Right forelimb (tissue), 1 donor: Measurements from ENCODE around the gene FGD4.

Experiments used
- DNase-seq: peaks from one replicate; pipeline ENCODE4 v3.0.0-alpha.2; 2018

Gene FGD4

DNA sequence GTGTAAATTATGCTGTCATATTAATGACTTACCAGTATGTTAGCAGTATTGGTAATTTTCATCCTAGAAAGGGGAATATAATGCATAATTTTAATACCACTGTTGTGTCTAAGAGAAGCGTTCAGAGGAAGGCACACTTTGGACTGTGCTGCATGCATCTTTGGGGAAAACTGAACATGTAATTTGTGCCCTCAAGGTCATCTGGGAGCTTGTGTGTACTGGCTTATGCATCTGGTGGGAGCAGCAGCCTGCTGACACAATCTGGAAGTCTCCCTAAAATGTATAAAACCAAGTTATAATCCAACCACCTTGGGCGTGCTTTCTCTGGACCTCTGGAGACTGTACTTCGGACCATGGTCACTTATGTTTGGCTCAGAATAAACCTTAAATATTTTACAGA is 14.1 kb downstream of the FGD4 start:
- DNase-seq, result no peak

DNA sequence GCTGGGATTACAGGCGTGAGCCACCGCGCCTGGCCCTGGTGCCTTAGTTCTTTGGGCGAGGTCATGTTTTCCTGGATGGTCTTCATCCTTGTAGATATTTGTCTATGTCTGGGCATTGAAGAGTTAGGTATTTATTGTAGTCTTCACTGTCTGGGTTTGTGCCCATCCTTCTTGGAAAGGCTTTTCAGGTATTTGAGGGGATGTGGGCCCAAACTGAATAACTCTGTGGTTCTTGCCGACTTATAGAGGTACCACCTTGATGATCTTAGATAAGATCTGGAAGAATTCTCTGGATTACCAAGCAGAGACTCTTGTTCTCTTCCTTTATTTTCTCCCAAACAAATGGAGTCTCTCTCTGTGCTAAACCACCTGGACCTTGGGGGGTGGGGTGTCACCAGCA is 18.9 kb downstream of the FGD4 start:
- no peak for DNase-seq

DNA sequence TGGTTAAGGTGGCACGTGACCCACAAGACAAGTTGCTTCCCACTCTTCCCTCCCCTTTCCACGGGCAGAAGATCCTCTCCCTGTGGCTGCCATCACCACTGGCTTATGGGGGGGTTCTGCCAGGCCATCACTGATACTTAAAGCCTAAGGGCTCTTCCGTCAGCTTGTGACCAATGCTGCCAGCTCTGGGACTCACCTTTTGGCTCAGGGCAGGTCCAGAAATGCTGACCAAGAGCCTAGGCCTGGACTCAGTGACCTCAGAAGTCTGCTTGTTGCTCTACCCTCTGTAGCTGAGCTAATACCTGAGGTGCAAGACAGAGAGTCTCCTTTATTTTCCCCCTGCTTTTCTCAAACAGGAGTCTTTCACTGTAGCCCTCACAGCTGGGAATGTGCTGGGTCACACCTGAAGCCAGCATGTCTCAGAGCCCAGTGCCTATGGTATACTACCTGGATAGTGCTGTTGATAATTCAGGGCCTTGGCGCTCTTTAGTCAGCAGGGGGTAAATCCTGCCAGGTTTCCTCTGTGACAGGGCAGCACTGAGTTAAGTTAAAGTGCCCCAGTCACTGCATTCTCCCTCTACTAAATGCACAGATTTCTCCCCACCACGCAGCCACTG is 19.7 kb downstream of the FGD4 start:
- no peak for DNase-seq

DNA sequence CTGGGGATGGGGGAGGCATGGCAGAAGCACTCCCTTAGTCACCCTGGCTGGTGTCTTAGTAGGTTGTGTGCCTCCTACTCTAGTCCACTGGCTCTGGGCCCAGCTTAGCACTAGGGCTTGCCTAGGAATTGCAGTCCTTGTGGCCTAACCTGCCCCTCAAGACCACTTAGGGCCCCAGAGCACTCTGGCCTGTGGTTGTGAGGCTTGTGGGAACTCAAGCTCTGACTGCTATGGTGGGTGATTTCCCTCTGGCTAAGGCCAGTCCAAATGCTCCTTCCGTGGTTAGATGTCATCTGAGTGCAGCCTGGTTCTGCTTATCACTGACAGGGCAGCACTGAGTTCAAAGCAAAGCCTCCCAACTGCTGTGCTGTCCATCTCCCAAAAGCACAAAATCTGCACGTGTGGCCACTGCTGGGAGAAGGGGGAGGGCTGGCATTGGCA is 20.2 kb downstream of the FGD4 start:
- DNase-seq, result no peak

DNA sequence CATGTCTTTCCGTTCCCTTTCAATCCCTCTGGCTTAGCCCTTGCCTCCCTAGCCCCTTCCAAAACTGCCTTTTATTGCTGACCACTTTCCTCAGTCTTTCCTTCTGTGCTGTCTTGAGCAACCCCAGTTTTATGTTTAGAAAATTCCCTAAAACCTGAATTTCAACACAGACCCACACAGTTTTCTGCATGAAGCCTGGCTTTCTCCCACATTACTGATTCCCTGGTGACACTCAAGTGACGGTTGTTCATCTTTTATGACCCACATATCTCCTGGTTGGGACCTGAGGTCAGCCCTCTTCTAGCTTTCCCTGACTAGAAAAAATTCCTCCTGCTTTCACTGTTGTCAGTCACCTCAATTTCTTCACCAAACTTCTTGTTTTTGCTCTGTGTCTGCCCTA is 21.0 kb downstream of the FGD4 start:
- DNase-seq, result no peak

DNA sequence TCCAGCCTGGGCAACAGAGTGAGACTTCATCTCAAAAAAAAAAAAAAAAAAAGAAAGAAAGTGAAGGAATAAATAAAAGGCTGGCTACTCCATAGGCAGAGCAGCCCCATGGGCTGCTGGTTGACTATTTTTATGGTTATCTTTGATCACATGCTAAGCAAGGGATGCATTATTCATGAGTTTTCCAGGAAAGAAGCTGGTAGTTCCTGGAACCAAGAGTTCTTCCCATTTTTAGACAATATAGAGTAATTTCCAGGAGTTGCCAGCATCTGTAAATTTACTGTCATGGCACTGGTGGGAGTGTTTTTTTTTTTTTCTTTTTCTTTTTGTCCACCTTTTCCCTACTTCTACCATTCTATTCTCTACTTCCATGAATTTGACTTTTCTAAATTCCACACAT is 24.2 kb downstream of the FGD4 start:
- DNase-seq, result no peak

DNA sequence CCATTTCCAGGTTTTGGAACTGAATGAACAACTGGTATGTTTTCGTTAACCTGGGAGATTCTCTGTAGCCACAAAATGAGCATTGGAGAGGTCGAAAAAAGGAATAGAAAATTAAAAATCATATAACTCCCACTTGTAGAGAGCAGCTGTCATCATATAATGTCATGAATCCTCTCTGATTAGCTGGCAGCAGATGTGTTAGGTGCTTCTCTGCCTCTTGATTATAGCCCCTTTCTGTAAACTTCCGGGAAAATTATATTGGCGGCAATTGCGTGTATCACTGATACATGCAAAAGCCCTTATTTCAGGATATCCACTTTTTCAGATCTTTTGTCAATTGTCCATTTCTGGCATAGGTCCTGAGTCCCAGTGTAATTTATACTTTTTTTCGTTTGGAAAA is 31.7 kb downstream of the FGD4 start:
- DNase-seq, result no peak

DNA sequence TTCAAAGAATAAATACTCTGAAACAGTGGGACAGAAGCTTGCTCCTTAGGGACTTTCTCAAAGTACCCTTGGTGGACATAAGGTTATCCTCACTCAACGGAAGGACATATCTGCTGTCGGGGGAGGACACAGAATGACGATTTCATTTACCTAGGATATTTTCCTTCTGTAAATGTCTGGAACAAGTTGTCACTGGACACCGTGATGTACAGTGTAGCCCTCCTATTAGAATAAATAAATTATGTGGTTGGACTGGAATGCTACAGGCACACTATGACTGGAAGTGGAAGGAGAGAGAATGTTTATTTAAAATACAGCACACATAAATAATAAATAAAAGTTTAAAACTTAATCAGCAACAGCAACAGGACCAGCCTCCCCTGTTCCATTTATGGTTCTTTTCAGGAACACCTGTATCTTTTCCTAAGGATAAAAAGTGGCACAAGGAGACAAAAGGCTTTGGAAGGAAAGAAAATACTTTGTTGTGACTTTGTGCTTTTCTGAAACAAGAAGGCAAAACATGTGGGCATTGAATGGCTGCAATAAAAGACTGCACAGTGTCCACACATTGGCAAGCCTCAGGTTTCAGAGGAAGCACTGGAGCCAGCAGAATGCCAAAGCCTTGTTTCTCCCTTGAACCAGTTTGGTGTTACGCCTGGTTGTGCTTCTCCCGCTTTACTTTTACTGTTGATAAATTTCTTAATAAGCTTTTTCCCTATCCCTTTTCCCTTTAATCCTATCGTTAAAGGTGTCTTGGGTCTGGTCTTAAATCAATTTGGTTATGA is 36.8 kb downstream of the FGD4 start:
- no peak for DNase-seq

DNA sequence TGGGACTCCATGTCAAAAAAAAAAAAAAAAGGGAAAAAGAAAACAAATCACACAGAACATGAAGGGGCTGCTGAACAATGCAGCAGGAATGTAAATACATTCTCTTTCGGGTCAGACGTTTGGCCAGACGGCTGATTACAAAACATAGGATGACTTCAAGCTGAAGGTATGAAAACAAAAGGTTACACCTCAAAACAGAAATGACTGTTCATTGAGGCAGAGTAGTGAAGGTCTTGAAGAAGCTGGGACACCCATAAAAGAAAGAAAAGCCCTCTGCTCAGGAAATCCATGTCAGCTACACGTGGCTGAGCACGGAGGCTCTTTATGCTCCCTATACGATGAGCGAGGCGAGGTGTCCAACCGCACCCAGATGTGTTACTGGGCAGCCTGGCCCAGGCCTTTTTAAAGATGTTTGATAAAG is 37.7 kb downstream of the FGD4 start:
- no peak for DNase-seq

DNA sequence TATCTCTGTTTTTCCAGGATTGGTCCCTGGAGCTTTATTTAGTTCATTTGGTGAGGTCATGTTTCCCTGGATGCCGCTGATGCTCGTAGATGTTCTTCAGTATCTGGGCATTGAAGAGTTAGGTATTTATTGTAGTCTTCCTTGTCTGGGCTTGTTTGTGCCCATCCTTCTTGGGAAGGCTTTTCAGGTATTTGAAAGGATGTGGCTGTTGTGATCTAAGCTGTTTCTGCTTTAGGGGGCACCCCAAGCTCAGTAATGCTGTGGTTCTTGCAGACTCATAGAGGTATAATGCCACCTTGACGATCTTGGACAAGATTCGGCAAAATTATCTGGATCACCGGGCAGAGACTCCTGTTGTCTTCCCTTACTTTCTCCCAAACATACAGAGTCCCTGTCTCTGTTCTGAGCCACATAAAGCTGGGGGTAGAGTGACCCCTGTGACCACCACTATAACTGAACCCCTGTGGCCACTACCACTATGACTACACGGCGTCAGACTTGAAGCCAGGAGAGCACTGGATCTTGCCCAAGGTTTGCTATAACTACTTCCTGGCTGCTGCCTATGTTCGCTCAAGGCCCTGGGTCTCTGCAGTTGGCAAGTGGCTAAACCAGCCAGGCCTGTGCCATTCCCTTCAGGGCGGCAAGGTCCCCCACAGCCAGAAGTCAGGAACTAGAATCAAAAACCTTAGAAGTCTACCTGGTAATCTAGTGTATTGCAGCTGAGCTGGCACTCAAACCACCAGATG is 40.9 kb downstream of the FGD4 start:
- no peak for DNase-seq

DNA sequence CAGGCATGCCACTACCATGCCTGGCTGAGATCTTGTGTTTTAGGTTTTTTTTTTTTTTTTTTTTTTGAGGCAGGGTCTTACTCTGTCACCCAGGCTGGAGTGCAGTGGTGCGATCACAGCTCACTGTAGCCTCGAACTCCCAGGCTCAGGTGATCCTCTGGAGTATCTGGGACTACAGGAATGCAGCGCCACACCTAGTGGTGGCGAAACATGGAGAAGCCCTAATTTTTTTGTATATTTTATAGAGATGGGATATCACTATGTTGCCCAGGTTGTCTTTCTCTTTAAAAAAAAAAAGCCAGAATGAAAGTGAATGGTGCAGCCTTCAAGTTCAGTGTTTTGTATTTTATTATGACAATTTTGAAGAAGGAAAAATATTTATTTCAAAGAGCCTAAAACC is 44.1 kb downstream of the FGD4 start:
- DNase-seq, result no peak

DNA sequence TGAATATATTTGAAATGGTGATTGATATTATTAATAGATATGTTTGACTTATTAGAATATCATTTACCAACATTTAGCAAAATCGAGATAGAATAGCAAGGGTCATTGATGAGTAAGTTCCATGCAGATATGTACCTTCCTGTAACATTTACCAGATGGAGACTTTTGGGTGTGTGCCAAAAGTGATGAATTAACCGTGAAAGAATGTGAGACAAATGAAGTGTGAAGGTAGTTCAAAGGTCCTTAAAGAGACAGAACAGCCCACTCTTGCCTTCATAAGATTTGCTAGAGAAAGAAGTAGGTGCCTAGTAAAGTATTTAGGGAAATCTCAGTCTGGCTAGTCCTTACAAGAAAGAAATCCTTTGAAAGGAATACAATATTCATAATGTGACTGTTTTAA is 45.5 kb downstream of the FGD4 start:
- no peak for DNase-seq

DNA sequence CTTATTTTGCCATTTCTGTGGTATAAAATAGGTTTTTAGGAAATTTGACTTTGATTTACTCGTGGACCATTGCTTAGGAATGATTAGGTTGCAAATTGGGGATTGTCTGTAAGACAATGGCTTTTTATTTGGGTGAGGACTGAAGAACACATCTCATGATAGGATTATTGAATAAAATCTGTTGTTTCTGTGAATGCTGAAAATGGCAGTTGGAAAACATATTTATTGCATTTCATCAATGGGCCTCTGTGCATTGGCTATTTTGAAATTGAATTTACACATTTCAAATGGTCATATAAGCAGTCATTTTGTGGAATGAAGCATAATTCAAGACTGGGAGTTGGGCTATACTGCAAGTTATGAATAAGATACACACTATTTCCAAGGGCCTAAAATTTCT is 46.0 kb downstream of the FGD4 start:
- DNase-seq, result no peak

DNA sequence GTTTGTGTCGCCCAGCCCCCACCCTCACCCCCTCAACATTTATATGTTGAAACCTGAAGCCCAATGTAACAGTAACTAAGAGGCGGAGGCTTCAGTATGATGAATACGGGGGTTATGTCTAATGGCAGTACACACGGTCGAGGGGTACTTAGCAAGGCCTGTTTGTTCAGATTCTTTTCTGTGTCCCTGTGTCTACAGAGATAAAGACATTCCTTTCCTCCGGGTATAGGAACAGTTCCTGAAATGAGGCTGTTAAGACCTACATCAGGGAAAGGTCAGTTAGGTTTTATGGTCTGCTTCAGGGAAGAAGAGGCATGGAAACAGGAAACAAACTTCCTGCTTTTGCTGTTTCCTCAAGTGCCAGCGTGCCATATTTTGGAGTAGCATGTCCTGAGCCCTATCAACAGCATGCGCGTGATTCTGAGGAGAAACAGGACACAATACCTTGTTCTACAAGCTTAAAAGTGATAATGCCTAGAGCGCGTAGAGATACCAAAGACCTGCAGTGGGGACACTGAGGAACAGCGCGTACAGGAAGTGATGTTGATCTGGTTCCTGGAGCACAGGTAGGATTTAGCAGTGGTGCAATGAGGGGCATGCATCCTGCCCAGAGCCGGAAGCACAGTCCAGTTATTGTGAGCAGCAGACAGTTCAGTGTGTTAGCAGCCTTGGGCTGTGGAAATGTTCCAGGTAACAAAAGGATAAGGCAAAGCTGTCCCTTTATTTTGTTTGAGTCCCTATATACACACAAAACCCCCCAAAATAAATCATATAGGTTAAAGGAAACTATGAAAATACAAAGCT is 47.2 kb downstream of the FGD4 start:
- no peak for DNase-seq

DNA sequence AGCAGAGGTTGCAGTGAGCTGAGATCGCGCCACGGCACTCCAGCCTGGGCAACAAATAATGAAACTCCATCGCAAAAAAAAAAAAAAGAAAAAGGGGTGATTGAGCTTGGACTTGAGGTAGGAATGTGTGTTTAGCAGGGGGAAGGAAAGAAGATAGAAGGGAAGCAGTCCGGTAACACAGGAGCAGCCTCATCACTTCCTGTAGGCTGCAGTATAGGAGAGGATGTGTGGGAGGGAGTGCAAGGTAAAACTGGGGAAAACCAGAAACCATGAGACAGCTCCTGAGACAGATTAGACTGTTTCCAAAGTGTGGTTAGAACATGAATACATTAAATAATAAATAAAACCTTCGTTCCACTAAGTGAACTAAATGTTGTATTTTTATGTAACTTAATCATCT is 49.2 kb downstream of the FGD4 start:
- no peak for DNase-seq

DNA sequence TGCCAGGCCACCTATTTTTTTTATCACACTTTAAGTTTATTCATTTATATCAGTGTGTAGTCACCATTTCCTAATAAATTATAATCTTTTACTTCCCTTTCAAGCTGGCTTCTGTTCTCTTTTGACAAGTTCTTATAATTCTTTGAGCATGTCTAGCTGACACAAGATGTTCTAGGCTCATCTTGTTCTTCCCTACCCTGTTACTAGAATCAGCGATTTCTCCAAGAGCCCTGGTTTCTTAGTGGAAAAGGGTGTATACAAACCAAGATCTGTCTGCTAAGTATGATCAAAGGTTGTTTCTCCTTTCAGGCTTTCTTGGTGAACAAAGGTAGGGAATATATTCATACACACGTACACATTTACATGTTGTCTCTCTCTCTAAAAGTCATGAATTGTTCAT is 51.0 kb downstream of the FGD4 start:
- no peak for DNase-seq

DNA sequence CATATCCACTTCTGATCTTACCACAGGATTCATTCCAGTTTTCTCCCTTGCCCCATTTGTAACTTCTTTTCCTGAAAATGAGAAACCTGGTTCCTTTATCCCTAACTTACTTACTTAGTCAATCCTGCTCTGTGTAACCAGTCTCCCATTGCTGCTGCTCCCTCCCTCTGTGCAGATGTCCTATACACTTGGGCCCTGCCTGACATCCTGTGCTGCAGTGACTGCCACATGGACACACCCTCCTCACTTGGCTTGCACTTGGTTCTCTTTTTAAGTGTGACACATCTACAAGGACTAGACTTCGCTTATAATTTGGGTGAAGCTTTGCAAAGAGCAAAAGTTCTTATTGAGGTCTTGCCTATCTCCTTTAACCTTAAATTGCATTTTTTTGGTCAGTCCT is 51.4 kb downstream of the FGD4 start:
- no peak for DNase-seq

DNA sequence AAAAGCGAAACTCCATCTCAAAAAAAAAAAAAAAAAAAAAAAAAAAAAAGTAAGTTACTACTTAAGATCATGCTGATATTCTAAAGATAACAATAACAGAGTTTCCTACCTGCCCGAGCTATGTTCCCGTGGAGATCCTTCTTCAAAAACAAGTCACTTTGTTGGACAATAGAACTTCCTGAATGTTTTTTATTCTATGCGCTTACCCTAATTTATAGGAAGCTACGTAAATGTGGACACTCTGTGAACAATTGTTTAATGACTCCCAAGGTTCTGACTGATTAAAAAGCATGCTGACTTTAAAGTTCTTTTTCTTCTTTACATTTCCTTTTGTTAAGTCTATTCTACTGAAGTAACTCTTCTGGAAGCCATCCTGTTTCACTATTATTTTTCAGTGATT is 52.5 kb downstream of the FGD4 start:
- no peak for DNase-seq

DNA sequence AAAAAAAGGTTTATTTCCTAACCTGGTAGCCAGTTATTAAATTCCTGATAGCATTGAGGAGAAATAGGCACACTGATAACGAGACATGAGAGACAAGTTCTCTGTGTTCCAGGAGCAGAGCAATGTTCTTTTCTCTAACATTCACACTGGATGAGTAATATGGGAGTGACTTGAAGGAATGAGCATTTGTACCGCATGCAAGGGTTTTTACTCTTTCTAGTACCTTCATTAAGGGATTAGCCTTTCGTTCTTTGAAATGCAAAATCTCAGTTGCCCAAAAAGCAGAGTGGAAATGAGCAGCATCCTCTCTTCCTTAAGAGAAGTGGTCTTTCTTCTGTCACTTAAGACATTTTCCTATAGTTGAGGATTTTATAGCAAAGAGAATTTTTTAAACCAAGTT is 54.7 kb downstream of the FGD4 start:
- no peak for DNase-seq

DNA sequence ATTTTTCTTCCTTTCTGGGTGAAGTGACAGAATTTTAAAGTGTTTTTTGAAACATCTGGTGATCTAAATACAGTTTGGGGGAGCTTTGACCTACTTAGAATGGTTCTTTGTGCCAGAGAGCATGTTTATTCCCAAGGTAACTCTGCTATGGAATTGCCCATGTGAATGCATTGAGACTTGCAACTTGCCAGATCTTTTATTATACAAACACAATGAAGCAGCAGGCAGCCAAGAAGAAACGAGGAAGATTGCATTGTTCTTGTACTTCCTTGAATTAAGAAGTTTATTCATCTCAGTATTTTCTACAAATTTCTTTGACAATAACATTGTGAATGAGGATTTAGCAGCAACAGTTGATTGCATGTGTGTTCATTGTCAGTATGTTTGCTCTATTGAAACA is 55.5 kb downstream of the FGD4 start:
- DNase-seq, result no peak

DNA sequence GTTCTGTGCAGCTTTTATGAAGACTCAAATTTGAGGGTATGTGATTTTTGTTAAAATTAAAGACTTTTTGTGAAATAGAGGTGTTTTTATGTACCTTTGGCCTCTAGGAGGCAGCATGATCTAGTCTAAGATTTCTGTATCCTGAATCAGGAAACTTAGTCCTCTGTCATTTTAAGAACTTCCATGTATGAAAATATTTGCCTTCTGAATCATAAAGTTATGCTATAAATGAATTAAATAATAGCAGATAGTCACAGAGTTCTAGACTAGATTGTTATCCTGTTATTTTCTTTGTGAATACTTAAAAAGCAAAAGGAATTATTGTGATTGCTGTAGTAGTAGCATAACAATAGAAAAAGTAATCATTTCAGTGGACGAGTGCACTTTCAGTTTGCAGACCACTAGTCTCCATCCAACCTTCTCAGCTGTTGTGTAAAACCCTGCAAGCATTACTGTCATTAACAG is 56.3 kb downstream of the FGD4 start:
- DNase-seq, result no peak

DNA sequence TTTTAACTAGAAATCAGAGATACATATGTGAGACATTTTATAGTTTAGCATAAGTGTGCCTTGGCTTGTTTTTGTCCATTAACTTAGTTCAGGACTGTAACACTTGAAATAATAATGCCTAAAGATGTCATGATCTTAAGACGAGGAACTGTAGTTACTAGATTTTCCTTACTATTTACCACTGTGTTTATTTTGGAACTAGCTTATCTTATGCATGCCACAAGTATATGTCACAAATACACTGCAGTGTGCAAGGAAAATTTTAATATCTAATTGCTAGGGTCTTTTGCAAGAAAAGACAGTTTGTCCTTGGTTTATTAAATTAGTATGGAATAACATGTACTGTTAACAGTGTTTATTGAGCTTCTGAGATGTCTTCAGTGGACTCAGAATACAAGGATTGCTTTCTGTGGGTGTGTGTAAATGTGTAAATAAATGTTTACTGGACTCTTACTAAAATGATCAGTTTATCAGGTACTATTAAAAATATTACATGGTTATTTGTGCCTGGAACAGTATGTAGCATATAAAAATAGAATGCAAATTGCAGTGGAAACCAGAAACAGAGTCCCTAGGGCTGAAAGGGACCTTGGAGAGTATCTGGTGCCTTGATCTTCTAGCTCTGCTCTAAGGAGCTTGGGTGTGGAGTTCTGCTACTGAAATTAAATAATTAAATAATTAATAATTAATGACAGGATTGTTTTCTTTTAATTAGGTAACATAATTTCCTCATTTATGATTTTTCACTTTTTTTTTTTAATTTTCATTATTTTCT is 58.1 kb downstream of the FGD4 start:
- DNase-seq, result no peak
